Measurements from ENCODE around the gene DRC3.

DNA sequence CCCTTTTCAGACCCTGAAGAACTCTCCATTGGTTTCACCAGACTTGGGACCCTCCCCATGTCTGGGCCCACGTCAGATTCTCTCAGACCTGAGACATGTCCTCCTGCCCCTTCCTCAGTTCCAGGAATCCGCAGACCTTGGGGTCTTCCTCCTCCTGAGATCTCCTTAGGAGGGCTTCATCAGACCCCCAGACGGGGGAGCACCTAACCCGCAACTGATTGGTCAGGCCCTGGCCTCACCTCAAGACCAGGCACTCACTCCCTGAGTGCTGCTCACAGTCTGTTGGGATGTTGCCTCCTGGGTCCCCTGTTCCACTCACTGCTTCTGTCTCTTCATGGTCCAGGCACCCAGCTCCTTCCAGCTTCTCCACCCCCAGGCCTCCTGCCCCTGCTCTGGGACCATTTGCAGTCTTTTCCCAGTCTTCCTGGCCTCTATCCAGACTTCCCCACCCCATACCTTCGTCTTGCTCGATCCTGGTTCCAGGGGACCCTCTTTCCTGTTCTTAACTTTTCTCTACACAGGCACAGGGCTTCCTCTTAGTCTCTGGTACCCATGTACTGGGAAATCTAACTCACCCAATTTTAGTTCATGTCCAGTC is 67.7 kb downstream of the DRC3 start:
- TF ChIP-seq SMC3 (conservative IDR thresholded peaks at IDR 0.05; ENCODE audit: poor library complexity) (no peak), RAD21 (conservative IDR thresholded peaks at IDR 0.05) (no peak)
- TF ChIP-seq, protein P1, sequence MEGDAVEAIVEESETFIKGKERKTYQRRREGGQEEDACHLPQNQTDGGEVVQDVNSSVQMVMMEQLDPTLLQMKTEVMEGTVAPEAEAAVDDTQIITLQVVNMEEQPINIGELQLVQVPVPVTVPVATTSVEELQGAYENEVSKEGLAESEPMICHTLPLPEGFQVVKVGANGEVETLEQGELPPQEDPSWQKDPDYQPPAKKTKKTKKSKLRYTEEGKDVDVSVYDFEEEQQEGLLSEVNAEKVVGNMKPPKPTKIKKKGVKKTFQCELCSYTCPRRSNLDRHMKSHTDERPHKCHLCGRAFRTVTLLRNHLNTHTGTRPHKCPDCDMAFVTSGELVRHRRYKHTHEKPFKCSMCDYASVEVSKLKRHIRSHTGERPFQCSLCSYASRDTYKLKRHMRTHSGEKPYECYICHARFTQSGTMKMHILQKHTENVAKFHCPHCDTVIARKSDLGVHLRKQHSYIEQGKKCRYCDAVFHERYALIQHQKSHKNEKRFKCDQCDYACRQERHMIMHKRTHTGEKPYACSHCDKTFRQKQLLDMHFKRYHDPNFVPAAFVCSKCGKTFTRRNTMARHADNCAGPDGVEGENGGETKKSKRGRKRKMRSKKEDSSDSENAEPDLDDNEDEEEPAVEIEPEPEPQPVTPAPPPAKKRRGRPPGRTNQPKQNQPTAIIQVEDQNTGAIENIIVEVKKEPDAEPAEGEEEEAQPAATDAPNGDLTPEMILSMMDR (IDR thresholded peaks at IDR 0.05; ENCODE audit: poor library complexity, severe bottlenecking), result no peak

All from neural cell (in vitro differentiated cells).